ENCODE results near the gene MINDY4B. TPM values are rescaled to one million over a fixed set of nuclear protein-coding genes. Genes with fewer than 3 reads are reported as not detected.

The MINDY4B gene
- total and polyA plus RNA-seq, 11 donors: 0.56 TPM; not detected in 10

GRCh38 chr3:150830094-150830681, 75.1 kb downstream of the MINDY4B start:
- Histone ChIP-seq H3K4me3 (no peak overlapping the region), H3K9me3 (peaks cover 0 to 1% (median 0%) of the 10 kb centered on the region in 12 donors), H3K27ac (no peak overlapping the region), H3K27me3 (peaks cover 0 to 4% (median 0%) of the 10 kb centered on the region in 9 donors), H3K4me1 (no peaks in the 10 kb centered on the region), H3K36me3 (no peaks in the 10 kb centered on the region)
- 77 to 83% (median 77%) methylated on average over 6 of the region's 6 CpGs for WGBS, 4 donors
- DNase-seq (no peak), ATAC-seq (no peak)
- TF ChIP-seq CTCF (IDR thresholded peaks at IDR 0.05) (peak in 3 of 12 donors; percentile 4 to 21 (median 16)), POLR2A (IDR thresholded peaks at IDR 0.05) (no peak)
- intact Hi-C loops (cut with DNase I): no loop called here

- Histone ChIP-seq H3K4me1 (no peaks in the 10 kb centered on the region), H3K9me3 (no peaks in the 10 kb centered on the region), H3K4me3 (no peak overlapping the region), H3K27me3 (peaks cover 0 to 4% (median 0%) of the 10 kb centered on the region in 9 donors), H3K27ac (no peak overlapping the region), H3K36me3 (no peaks in the 10 kb centered on the region)
- intact Hi-C loops (cut with DNase I): no loop called here
- no peak for ATAC-seq
- WGBS, 4 donors: 81 to 90% (median 87%) methylated on average over 6 of the region's 6 CpGs
- no peak for TF ChIP-seq POLR2A (IDR thresholded peaks at IDR 0.05)
- DNase-seq: no peak
Observed at GRCh38 chr3:150829408-150829807, 75.8 kb downstream of the MINDY4B start.

- H3K36me3 ChIP-seq: no peaks in the 10 kb centered on the region
- no peaks in the 10 kb centered on the region for H3K4me1 ChIP-seq
- WGBS, 4 donors: 50 to 90% (median 85%) methylated on average over 2 of the region's 2 CpGs
- no peaks in the 10 kb centered on the region for H3K9me3 ChIP-seq
- no peak for TF ChIP-seq CTCF (IDR thresholded peaks at IDR 0.05)
- TF ChIP-seq POLR2A (IDR thresholded peaks at IDR 0.05): no peak
- DNase-seq: no peak
- intact Hi-C loops (cut with DNase I): no loop called here
- ATAC-seq: no peak
- H3K27me3 ChIP-seq: peaks cover 0 to 4% (median 0%) of the 10 kb centered on the region in 9 donors
- H3K4me3 ChIP-seq: no peak overlapping the region
- no peak overlapping the region for H3K27ac ChIP-seq
Observed at GRCh38 chr3:150828997-150829396, 76.2 kb downstream of the MINDY4B start.

GRCh38 chr3:150828261-150828660, 77.0 kb downstream of the MINDY4B start:
- intact Hi-C loops (cut with DNase I): no loop called here
- DNase-seq: no peak
- Histone ChIP-seq H3K36me3 (no peaks in the 10 kb centered on the region), H3K4me3 (no peak overlapping the region), H3K27me3 (peaks cover 0 to 4% (median 0%) of the 10 kb centered on the region in 9 donors), H3K27ac (no peak overlapping the region), H3K4me1 (no peaks in the 10 kb centered on the region), H3K9me3 (no peaks in the 10 kb centered on the region)
- 82 to 92% (median 91%) methylated on average over 1 of the region's 1 CpG for WGBS, 4 donors
- TF ChIP-seq POLR2A (IDR thresholded peaks at IDR 0.05) (no peak), CTCF (IDR thresholded peaks at IDR 0.05) (no peak)
- no peak for ATAC-seq
